Large intestine (tissue), 3 donors: ENCODE measurements around the gene ABCC3. TPM values are rescaled to one million over a fixed set of nuclear protein-coding genes. Genes with fewer than 3 reads are reported as not detected.
A peak's percentile ranks its signal among the peaks of the same experiment; 100 is the strongest.

Experiments
- DNase-seq, 2 donors: peaks; one replicate each; pipeline versions ENCODE4 v3.0.0 to v3.0.0-alpha.2; 2013
- H3K27ac ChIP-seq: one replicate; pipeline ENCODE4 v1.5.1; 2013; ENCODE audit warnings: low read length
- H3K27me3 ChIP-seq: 2 replicates; pipeline ENCODE4 v1.6.1; 2013; ENCODE audit warnings: low read length; ENCODE audit not compliant: control insufficient read depth, insufficient read depth
- H3K36me3 ChIP-seq: 2 replicates; pipeline ENCODE4 v1.6.1; 2013; ENCODE audit warnings: low read length; ENCODE audit not compliant: control insufficient read depth, insufficient read depth
- H3K4me1 ChIP-seq: one replicate; pipeline ENCODE4 v1.6.1; 2013; ENCODE audit warnings: low read length; ENCODE audit not compliant: control insufficient read depth, insufficient read depth
- H3K4me3 ChIP-seq: one replicate; pipeline ENCODE4 v1.5.1; 2013; ENCODE audit warnings: low read length
- H3K9me3 ChIP-seq: one replicate; pipeline ENCODE4 v1.6.1; 2013; ENCODE audit warnings: mild to moderate bottlenecking, low read depth, low read length, moderate library complexity; ENCODE audit not compliant: control insufficient read depth
- WGBS: methylation state at CpG from one replicate; pipeline ENCODE4 v1.1.5; 2013; ENCODE audit warnings: low lambda C conversion rate; ENCODE audit not compliant: insufficient coverage; 5-methylcytosine and 5-hydroxymethylcytosine counted together
- polyA plus RNA-seq: library from polyadenylated mRNA; unstranded; fragments of 120-200 nt; gene quantifications from one replicate; pipeline ENCODE4 v1.2.1, GENCODE V29; 2013

The ABCC3 gene
- polyA plus RNA-seq, 1 donor: 53.7 TPM

DNA sequence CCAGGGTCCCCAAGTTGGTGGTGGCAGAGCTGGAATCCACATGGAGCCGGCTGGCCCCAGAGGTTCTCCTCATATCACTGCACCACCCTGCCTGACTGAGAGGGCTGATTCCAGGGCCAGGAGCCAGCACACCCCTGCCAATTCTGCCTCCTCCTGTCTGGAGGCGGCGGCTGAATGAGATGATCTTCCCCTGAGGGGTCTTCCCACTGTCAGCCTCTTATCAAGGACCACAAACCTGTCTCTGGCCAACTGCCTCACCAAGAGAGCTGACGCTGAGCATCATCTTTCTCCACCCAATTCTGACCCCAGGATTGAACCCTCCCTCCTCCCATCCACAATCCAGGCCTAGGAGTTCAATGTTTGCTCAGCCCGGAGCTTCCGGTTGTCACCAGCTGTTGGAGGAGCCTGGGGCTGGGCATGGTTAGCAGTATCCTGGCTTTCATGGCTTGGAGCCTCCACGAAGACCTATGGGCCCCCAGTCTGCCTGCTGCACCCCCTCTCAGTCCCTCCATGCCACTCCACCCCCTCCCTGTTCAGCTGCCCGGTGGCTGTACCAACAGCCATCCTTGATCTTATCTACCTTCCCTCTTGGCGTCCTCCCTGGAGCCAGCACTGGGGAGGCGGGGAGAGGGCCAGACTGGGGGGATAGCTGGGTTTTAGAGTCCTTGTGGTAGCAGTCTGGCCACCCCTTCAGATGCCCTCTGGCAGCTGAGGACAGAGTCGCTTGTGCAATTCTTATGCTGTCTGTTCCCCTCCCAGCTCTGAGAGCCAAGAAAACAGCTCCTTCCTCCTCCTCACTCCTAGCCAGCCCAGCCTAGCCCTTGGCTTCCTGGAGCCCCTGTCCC, 25.6 kb downstream of the ABCC3 start:
- H3K4me3 ChIP-seq: no peak overlapping the region
- peaks cover 46% of the 10 kb centered on the region for H3K4me1 ChIP-seq
- H3K27me3 ChIP-seq: no peaks in the 10 kb centered on the region
- DNase-seq: no peak
- H3K27ac ChIP-seq: no peak overlapping the region
- H3K9me3 ChIP-seq: no peaks in the 10 kb centered on the region
- H3K36me3 ChIP-seq: peaks cover 4% of the 10 kb centered on the region
- WGBS: no CpG with 5 or more reads among the region's 11 CpGs

DNA sequence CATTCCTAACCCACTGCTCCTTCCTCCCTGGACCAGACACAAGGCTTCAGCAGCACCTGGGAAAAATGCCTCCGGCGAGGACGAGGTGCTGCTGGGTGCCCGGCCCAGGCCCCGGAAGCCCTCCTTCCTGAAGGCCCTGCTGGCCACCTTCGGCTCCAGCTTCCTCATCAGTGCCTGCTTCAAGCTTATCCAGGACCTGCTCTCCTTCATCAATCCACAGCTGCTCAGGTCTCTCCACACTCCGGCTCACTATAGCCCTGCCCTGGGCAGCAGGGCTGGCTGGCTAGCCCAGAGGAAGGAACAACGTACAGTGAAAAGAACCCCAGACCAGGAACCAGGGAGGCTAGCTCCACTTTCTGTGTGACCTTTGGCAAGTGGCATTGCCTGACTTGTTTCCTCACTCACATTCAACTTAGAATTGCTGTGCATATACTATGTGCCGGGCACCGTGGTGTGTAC, 26.2 kb downstream of the ABCC3 start:
- no CpG with 5 or more reads among the region's 10 CpGs for WGBS
- H3K27ac ChIP-seq: no peak overlapping the region
- peaks cover 46% of the 10 kb centered on the region for H3K4me1 ChIP-seq
- H3K36me3 ChIP-seq: peaks cover 4% of the 10 kb centered on the region
- no peaks in the 10 kb centered on the region for H3K27me3 ChIP-seq
- no peak for DNase-seq
- H3K9me3 ChIP-seq: no peaks in the 10 kb centered on the region
- H3K4me3 ChIP-seq: no peak overlapping the region

DNA sequence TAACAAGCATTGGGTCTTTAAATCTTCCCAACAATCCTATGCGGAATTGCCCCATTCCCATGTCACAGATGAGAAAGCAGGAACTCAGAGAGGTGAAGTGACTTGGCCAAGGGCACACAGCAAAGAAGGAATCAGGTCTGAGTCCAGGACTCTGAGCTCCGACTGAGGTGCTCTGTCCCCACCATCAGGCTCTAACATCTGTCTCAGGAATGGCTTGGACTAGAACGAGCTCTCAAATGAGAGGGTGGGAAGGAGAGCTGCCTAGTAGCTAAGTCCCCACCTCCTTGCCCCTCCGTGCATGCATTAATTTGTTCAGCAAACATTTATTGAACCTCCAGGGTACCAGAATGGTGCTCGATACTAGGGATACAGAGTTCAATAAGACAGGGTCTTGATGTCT, 26.7 kb downstream of the ABCC3 start:
- Histone ChIP-seq H3K4me1 (peaks cover 46% of the 10 kb centered on the region), H3K27me3 (no peaks in the 10 kb centered on the region), H3K4me3 (no peak overlapping the region), H3K27ac (peak overlapping the region; percentile 29), H3K36me3 (peaks cover 4% of the 10 kb centered on the region), H3K9me3 (no peaks in the 10 kb centered on the region)
- no CpG with 5 or more reads among the region's 5 CpGs for WGBS
- no peak for DNase-seq

DNA sequence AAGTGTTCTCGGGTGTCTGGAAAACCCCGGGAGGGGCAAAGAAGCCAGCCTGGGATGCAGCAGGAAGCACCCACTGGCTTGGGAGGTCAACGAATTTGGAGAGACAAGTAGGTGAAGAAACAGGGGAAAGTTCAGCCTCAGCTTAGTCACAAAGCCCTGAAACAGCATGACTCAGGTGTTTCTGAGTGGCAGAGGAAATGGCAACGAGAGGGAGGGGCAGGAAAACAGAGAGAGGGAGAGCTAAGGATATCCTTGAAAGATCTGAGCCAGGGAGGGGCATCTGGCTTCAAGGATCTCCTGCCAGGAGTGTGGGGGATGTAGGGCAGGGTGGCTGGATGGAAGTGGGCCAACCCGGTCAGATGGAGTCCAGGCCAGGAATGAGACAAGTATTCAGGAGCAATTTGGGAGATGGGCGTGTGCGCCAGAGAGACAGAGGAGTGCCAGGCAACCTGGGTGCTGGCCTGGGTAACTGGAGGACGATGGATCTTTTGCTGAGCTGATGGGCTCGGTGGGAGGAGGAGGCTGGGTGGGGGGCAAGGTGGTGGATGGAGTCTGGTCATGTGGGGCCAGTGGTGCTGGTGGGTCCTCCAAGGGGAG, 27.2 kb downstream of the ABCC3 start:
- peak overlapping the region; percentile 50 for H3K27ac ChIP-seq
- no peaks in the 10 kb centered on the region for H3K9me3 ChIP-seq
- no peaks in the 10 kb centered on the region for H3K27me3 ChIP-seq
- 40% methylated on average over 2 of the region's 9 CpGs for WGBS
- peak; percentile 82 to 90 for DNase-seq
- no peak overlapping the region for H3K4me3 ChIP-seq
- peaks cover 42% of the 10 kb centered on the region for H3K4me1 ChIP-seq
- peaks cover 4% of the 10 kb centered on the region for H3K36me3 ChIP-seq

DNA sequence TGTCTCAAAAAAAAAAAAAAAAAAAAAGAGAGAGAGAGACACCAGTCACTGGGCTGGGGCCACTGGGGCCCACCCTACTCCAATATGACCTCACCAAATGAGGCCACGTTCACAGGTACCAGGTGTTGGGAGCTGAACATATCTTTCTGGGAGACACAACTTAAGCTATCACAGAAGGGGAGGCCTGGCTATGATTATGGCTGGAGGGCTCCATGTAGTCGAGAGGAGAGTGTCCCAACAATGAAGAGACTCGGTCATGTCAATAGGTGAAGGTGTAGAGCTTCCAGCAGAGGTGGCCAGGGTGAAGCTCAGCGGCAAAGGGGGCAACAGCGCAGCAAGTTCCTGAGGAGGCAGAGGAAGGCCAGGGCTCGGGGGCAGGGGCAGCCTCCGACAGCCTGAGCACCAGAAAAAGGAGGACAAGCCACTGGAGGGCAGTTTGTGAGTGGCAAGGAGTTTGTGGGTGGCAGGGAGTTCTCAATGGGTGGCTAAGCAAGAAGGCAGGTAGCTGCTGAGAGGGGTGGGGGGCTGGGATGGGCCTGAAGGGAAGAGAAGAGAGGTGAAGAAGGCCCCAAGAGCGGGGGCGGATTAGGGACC, 28.0 kb downstream of the ABCC3 start:
- Histone ChIP-seq H3K27ac (no peak overlapping the region), H3K9me3 (no peaks in the 10 kb centered on the region), H3K27me3 (no peaks in the 10 kb centered on the region), H3K4me3 (no peak overlapping the region), H3K4me1 (peaks cover 38% of the 10 kb centered on the region), H3K36me3 (peaks cover 4% of the 10 kb centered on the region)
- no peak for DNase-seq
- no CpG with 5 or more reads among the region's 9 CpGs for WGBS

DNA sequence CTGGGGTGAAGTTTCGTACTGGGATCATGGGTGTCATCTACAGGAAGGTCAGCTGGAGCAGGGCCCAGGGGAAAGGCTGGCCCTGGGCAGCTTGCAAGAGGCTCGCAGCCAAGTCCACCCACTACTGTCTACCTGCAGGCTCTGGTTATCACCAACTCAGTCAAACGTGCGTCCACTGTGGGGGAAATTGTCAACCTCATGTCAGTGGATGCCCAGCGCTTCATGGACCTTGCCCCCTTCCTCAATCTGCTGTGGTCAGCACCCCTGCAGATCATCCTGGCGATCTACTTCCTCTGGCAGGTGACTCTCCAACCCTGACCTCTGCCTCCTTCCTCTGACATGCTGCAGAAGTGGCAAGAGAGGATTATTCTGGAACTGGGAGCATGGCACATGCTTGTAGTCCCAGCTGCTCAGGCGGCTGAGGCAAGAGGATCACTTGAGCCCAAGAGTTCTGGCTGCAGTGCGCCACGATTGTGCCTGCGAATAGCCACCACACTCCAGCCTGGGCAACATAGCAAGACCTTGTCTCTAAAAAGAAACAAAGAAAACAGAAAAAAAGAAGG, 29.2 kb downstream of the ABCC3 start:
- Histone ChIP-seq H3K4me3 (no peak overlapping the region), H3K9me3 (no peaks in the 10 kb centered on the region), H3K36me3 (peaks cover 4% of the 10 kb centered on the region), H3K27me3 (no peaks in the 10 kb centered on the region), H3K4me1 (peaks cover 46% of the 10 kb centered on the region), H3K27ac (peak overlapping the region; percentile 59)
- WGBS: no CpG with 5 or more reads among the region's 10 CpGs
- peak; percentile 73 to 80 for DNase-seq

DNA sequence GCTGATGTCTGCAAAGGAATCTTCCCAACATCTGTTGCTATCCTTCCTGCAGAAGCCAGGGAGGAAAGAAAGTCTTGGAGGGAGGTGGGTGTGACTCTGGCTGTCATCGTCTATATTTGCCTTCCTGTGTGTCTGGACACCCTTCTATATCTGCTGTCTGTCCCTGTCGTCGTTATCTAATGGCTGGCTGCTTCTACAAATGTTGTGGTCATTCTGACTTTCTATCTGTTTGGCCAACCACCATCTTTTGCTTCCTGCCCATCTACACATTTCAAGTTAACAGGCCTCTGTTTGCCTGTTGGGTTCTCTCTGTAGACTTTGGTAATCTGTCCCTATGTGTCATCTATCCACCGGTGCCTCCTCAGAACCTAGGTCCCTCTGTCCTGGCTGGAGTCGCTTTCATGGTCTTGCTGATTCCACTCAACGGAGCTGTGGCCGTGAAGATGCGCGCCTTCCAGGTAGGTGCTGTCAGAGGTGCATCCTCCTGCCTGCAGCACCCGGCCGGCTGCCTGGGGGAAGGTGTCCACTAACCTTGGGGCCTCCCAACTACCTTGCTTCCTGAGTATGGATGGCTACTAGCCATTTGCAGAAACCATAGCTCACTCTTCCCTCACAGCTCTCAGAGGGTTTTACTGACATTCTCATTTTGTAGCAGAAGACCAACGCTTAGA, 30.2 kb downstream of the ABCC3 start:
- H3K36me3 ChIP-seq: no peaks in the 10 kb centered on the region
- no peak for DNase-seq
- H3K9me3 ChIP-seq: no peaks in the 10 kb centered on the region

DNA sequence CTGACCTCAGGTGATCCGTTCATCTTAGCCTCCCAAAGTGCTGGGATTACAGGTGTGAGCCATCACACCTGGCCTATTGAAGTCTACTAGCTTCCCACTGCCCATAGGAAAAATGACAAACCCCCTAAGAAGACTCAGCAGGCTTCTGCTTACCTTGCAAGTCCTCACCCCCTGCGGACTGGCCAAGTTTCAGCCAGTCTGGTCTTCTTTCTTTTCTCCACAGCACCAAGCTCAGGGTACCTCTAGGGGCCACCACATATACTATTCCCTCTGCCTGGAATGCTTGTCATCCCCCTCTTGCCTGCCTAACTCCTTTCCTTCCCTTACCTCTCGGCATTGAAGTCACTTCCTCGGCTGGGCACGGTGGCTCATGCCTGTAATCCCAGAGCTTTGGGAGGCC, 31.2 kb downstream of the ABCC3 start:
- no peak overlapping the region for H3K4me3 ChIP-seq
- no peaks in the 10 kb centered on the region for H3K9me3 ChIP-seq
- H3K36me3 ChIP-seq: no peaks in the 10 kb centered on the region
- H3K27me3 ChIP-seq: no peaks in the 10 kb centered on the region
- DNase-seq: no peak
- peaks cover 38% of the 10 kb centered on the region for H3K4me1 ChIP-seq
- WGBS: no CpG with 5 or more reads among the region's 5 CpGs
- no peak overlapping the region for H3K27ac ChIP-seq

More for the DNA sequence above, 30.2 kb downstream of the ABCC3 start:
- H3K4me1 ChIP-seq: peaks cover 44% of the 10 kb centered on the region
- WGBS: 90% methylated on average over 2 of the region's 12 CpGs
- H3K27me3 ChIP-seq: no peaks in the 10 kb centered on the region
- no peak overlapping the region for H3K4me3 ChIP-seq
- H3K27ac ChIP-seq: no peak overlapping the region

DNA sequence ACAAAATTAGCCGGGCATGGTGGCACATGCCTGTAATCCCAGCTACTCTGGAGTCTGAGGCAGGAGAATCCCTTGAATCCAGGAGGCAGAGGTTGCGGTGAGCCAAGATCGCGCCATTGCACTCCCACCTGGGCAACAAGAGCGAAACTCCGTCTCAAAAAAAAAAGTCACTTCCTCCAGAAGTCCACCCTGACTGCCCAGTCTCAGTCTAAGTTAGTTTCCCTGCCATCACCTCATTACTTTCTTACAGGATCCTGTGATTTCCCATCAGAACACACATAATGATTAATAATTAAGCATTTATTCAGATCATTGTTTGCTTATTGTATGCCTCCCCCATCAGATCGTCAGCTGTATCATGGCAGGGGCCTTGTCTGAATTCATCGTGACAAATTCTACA, 31.6 kb downstream of the ABCC3 start:
- 83% methylated on average over 1 of the region's 8 CpGs for WGBS
- Histone ChIP-seq H3K9me3 (no peaks in the 10 kb centered on the region), H3K36me3 (no peaks in the 10 kb centered on the region), H3K27me3 (no peaks in the 10 kb centered on the region), H3K27ac (no peak overlapping the region), H3K4me1 (peaks cover 37% of the 10 kb centered on the region), H3K4me3 (no peak overlapping the region)
- no peak for DNase-seq
